PFSK-1 (cell line): ENCODE data around the gene SHISA5. TPM values are rescaled to one million over a fixed set of nuclear protein-coding genes. Genes with fewer than 3 reads are reported as not detected.
A peak's percentile ranks its signal among the peaks of the same experiment; 100 is the strongest.

ENCODE experiments used
- FOXP2 ChIP-seq: optimal IDR thresholded peaks from 2 replicates; pipeline ENCODE3; 2011; ENCODE audit warnings: borderline replicate concordance, control low read depth, inconsistent platforms; ENCODE audit not compliant: insufficient read depth; ENCODE audit errors: extremely low read length, extremely low read depth
- POLR2AphosphoS5 ChIP-seq: IDR thresholded peaks from 2 replicates; pipeline ENCODE4 v1.6.1; 2012; ENCODE audit warnings: low read depth, mild to moderate bottlenecking, control low read depth, low read length, moderate library complexity
- REST ChIP-seq, 2 experiments: IDR thresholded peaks; 2 replicates each; pipeline versions ENCODE4 v1.6.1 to v1.8.0; 2011 to 2012; ENCODE audit warnings: low read depth in 2 of 2, low read length in 2 of 2, control low read depth in 1 of 2, inconsistent platforms in 1 of 2, mild to moderate bottlenecking in 1 of 2, moderate library complexity in 1 of 2; ENCODE audit not compliant: insufficient read depth in 1 of 2
- SIN3A ChIP-seq: IDR thresholded peaks from 2 replicates; pipeline ENCODE4 v1.6.1; 2012; ENCODE audit warnings: mild to moderate bottlenecking, low read length, moderate library complexity, borderline replicate concordance; ENCODE audit not compliant: insufficient read depth
- TAF1 ChIP-seq: IDR thresholded peaks from 2 replicates; pipeline ENCODE4 v1.6.1; 2012; ENCODE audit warnings: low read length, control low read depth, borderline replicate concordance; ENCODE audit not compliant: insufficient read depth
- polyA plus RNA-seq: library from polyadenylated mRNA; unstranded; fragments of >200 nt; gene quantifications from one replicate; pipeline ENCODE4 v1.2.1, GENCODE V29; 2012; ENCODE audit warnings: low read depth, missing spikeins; ENCODE audit not compliant: insufficient read length

SHISA5 gene
- polyA plus RNA-seq: 148 TPM

- TF ChIP-seq FOXP2 (peak; percentile 35), POLR2AphosphoS5 (no peak), REST (IDR thresholded peaks at IDR 0.05; ENCODE audit: insufficient read depth in 1 of 2, low read depth in 2 of 2, low read length in 2 of 2) (no peak), TAF1 (no peak), SIN3A (no peak)
Measured at GRCh38 chr3:48504051-48504946, at the start of gene SHISA5. TSS of gene SHISA5 (minus strand) at chr3:48504174. CDS start at chr3:48504094, 80 bp downstream.

- TF ChIP-seq REST (IDR thresholded peaks at IDR 0.05; ENCODE audit: insufficient read depth in 1 of 2, low read depth in 2 of 2, low read length in 2 of 2): no peak
- TF ChIP-seq FOXP2: no peak
- TF ChIP-seq TAF1: no peak
- no peak for TF ChIP-seq POLR2AphosphoS5
- no peak for TF ChIP-seq SIN3A
Measured at GRCh38 chr3:48553361-48553760, 49.4 kb upstream of the SHISA5 start.

GRCh38 chr3:48552111-48552951 lies 48.4 kb upstream of the SHISA5 start:
- TF ChIP-seq FOXP2 (no peak), SIN3A (no peak), TAF1 (no peak), REST (IDR thresholded peaks at IDR 0.05; ENCODE audit: insufficient read depth in 1 of 2, low read depth in 2 of 2, low read length in 2 of 2) (no peak), POLR2AphosphoS5 (no peak)

GRCh38 chr3:48548729-48549705 lies 45.0 kb upstream of the SHISA5 start:
- no peak for TF ChIP-seq REST (IDR thresholded peaks at IDR 0.05; ENCODE audit: insufficient read depth in 1 of 2, low read depth in 2 of 2, low read length in 2 of 2)
- TF ChIP-seq FOXP2: no peak
- no peak for TF ChIP-seq TAF1
- no peak for TF ChIP-seq POLR2AphosphoS5
- no peak for TF ChIP-seq SIN3A
